ENCODE measurements around the gene FAM117B. TPM values are rescaled to one million over a fixed set of nuclear protein-coding genes. Genes with fewer than 3 reads are reported as not detected.
"Not testable (repeated sequence)": the region's sequence is repeated elsewhere in the genome, so short reads cannot be mapped to it uniquely, and the experiment has no call there.

FAM117B gene
- total RNA-seq, 1 experiment from 2014 or later = 13.3 TPM

DNA sequence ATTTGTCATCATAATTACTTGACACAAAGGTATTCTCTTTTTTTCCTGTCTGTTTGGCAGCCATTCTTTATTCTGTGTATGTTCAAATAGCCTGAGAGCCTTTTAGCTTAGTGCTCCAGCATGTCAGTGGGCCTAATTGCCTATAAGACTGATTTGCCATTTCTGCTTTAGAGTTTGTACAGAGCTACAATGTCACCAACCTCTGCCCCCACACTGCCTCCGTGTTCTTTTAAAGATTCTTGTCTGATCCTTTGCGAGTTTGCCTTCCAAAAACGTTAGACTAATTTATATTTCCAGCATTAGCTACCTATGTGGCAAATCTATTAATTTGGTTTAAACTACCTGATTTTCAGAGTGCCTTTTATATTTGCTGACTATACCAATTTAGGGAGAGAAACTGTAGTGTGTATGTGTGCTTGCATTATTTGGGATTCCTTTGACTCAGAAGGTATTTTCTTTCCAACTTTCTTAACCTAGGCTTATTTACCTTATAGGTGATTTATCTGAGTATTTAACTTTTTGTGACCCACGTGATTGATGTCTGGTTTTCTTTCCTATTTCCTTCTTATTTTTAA, 70.8 kb downstream of the FAM117B start:
- ChIA-PET POLR2A (ENCODE audit: low non-redundant PET) (no interaction called here), CTCF (no interaction called here)

DNA sequence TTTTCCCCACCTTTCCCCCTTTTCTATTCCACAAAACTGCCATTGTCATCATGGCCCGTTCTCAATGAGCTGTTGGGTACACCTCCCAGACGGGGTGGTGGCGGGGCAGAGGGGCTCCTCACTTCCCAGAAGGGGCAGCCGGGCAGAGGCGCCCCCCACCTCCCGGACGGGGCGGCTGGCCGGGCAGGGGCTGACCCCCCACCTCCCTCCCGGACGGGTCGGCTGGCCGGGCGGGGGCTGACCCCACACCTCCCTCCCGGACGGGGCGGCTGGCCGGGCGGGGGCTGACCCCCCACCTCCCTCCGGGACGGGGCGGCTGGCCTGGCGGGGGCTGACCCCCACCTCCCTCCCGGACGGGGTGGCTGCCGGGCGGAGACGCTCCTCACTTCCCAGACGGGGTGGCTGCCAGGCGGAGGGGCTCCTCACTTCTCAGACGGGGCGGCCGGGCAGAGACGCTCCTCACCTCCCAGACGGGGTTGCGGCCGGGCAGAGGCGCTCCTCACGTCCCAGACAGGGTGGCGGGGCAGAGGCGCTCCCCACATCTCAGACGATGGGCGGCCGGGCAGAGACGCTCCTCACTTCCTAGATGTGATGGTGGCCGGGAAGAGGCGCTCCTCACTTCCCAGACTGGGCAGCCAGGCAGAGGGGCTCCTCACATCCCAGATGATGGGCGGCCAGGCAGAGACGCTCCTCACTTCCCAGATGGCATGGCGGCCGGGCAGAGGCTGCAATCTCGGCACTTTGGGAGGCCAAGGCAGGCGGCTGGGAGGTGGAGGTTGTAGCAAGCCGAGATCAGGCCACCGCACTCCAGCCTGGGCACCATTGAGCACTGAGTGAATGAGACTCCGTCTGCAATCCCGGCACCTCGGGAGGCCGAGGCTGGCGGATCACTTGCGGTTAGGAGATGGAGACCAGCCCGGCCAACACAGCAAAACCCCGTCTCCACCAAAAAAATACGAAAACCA, 80.5 kb downstream of the FAM117B start:
- H3K4me3 ChIP-seq (ENCODE audit: low read depth, low read length, poor library complexity, severe bottlenecking); DNase-seq (ENCODE audit: low spot score); H3K36me3 ChIP-seq (ENCODE audit: insufficient read depth, low read length, poor library complexity, severe bottlenecking); intact Hi-C loops (cut with micrococcal nuclease; ENCODE audit: unreplicated experiment); BruUV-seq (replicated peaks); POLR2A ChIA-PET (ENCODE audit: low non-redundant PET); H3K4me1 ChIP-seq (ENCODE audit: insufficient read depth, low read length, poor library complexity, severe bottlenecking); H3K27ac ChIP-seq (ENCODE audit: low read depth, low read length, poor library complexity, severe bottlenecking); CTCF ChIA-PET; H3K27me3 ChIP-seq (replicated peaks; ENCODE audit: insufficient read depth, low read depth, low read length, poor library complexity): not testable (repeated sequence)
- H3K9me3 ChIP-seq (ENCODE audit: low read depth, low read length, poor library complexity, severe bottlenecking) = peaks cover 19% of the 10 kb centered on the region

More for the DNA sequence above, 70.8 kb downstream of the FAM117B start:
- H3K4me3 ChIP-seq (ENCODE audit: low read depth, low read length, poor library complexity, severe bottlenecking) = no peak overlapping the region
- TF ChIP-seq, protein P1, sequence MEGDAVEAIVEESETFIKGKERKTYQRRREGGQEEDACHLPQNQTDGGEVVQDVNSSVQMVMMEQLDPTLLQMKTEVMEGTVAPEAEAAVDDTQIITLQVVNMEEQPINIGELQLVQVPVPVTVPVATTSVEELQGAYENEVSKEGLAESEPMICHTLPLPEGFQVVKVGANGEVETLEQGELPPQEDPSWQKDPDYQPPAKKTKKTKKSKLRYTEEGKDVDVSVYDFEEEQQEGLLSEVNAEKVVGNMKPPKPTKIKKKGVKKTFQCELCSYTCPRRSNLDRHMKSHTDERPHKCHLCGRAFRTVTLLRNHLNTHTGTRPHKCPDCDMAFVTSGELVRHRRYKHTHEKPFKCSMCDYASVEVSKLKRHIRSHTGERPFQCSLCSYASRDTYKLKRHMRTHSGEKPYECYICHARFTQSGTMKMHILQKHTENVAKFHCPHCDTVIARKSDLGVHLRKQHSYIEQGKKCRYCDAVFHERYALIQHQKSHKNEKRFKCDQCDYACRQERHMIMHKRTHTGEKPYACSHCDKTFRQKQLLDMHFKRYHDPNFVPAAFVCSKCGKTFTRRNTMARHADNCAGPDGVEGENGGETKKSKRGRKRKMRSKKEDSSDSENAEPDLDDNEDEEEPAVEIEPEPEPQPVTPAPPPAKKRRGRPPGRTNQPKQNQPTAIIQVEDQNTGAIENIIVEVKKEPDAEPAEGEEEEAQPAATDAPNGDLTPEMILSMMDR (conservative IDR thresholded peaks at IDR 0.05; ENCODE audit: low read depth, low read length) = no peak
- TF ChIP-seq EZH2 (IDR thresholded peaks at IDR 0.05; ENCODE audit: borderline replicate concordance, low read depth, low read length, poor library complexity, severe bottlenecking) = no peak
- intact Hi-C loops (cut with micrococcal nuclease; ENCODE audit: unreplicated experiment) = no loop called here
- no peak for DNase-seq (ENCODE audit: low spot score)
- no peaks in the 10 kb centered on the region for H3K27me3 ChIP-seq (replicated peaks; ENCODE audit: insufficient read depth, low read depth, low read length, poor library complexity)
- H3K9me3 ChIP-seq (ENCODE audit: low read depth, low read length, poor library complexity, severe bottlenecking) = no peaks in the 10 kb centered on the region
- H3K36me3 ChIP-seq (ENCODE audit: insufficient read depth, low read length, poor library complexity, severe bottlenecking) = no peaks in the 10 kb centered on the region
- no TSS peak for BruUV-seq (replicated peaks)
- H3K27ac ChIP-seq (ENCODE audit: low read depth, low read length, poor library complexity, severe bottlenecking) = no peak overlapping the region
- H3K4me1 ChIP-seq (ENCODE audit: insufficient read depth, low read length, poor library complexity, severe bottlenecking) = no peaks in the 10 kb centered on the region

DNA sequence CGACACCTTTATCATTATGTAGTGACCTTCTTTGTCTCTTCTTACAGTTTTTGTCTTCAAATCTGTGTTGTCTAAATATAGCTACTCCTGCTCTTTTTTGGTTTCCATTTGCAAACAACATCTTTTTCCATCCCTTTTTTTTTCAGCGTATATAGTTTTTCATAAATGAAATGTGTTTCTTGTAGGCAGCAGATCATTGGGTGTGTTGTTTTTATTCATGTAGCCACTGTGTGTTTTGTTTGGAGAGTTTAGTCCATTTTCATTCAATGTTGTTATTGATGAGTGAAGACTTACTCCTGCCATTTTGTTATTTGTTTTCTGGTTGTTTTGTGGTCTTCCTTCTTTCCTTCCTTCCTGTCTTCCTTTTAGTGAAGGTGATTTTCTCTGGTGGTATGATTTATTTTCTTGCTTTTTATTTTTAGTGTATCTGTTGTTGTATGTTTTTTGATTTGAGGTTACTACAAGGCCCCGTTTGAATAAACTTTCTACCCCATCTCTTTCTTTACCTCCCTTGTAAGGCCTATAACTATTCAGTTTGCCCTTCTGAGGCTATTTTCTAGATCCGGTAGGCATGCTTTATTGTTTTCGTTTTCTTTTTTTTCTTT, 81.4 kb downstream of the FAM117B start:
- intact Hi-C loops (cut with micrococcal nuclease; ENCODE audit: unreplicated experiment) = no loop called here
- H3K4me3 ChIP-seq (ENCODE audit: low read depth, low read length, poor library complexity, severe bottlenecking) = no peak overlapping the region
- POLR2A ChIA-PET (ENCODE audit: low non-redundant PET) = no interaction called here
- CTCF ChIA-PET = no interaction called here
- H3K27me3 ChIP-seq (replicated peaks; ENCODE audit: insufficient read depth, low read depth, low read length, poor library complexity) = no peaks in the 10 kb centered on the region
- H3K27ac ChIP-seq (ENCODE audit: low read depth, low read length, poor library complexity, severe bottlenecking) = no peak overlapping the region
- no TSS peak for BruUV-seq (replicated peaks)
- peaks cover 19% of the 10 kb centered on the region for H3K9me3 ChIP-seq (ENCODE audit: low read depth, low read length, poor library complexity, severe bottlenecking)
- no peaks in the 10 kb centered on the region for H3K4me1 ChIP-seq (ENCODE audit: insufficient read depth, low read length, poor library complexity, severe bottlenecking)
- no peaks in the 10 kb centered on the region for H3K36me3 ChIP-seq (ENCODE audit: insufficient read depth, low read length, poor library complexity, severe bottlenecking)
- TF ChIP-seq EZH2 (IDR thresholded peaks at IDR 0.05; ENCODE audit: borderline replicate concordance, low read depth, low read length, poor library complexity, severe bottlenecking) = no peak
- TF ChIP-seq, protein P1 (conservative IDR thresholded peaks at IDR 0.05; ENCODE audit: low read depth, low read length) = no peak
- DNase-seq (ENCODE audit: low spot score) = no peak

Measured in A673 (cell line).